ENCODE results near the gene ANKRD63.

Gene ANKRD63

DNA sequence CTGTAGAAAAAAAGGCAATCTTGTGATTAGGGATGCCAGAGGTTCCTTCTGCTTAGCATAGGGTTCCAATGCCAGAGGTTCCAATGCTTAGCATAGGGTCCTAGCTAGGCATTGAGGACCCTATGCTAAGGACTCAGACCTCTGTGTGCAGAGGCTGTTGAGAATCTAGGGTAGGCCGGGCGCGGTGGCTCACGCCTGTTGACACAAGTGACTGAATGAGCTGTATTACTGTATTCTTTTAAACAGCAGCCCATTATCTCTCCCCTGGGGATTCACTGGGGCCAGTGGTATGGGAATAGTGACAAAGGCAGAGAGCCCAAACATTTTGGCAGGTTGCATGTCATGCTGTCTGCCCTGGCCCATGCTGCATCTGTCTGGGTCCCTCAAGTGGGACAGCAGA lies 27.8 kb downstream of the ANKRD63 start:
- DNase-seq = no peak

DNA sequence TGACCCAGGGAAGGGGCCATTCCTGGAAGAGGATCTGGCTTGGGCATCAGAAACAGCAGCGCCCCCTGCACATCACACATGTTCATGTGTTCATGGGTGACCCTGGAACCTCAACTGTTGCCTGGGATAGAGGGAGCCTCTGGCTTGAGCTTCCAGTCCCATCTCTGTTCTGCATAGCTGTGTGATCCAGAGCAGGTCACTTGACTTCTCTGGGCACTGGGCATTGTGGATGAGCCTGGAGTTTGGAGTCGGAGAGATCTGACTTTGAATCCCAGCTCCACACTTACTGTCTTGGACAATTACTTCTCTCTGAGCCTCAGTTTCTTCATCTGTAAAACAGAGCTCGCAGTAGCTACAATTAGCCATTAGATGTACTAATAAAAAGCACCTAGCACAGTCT lies 28.4 kb downstream of the ANKRD63 start:
- no peak for DNase-seq

DNA sequence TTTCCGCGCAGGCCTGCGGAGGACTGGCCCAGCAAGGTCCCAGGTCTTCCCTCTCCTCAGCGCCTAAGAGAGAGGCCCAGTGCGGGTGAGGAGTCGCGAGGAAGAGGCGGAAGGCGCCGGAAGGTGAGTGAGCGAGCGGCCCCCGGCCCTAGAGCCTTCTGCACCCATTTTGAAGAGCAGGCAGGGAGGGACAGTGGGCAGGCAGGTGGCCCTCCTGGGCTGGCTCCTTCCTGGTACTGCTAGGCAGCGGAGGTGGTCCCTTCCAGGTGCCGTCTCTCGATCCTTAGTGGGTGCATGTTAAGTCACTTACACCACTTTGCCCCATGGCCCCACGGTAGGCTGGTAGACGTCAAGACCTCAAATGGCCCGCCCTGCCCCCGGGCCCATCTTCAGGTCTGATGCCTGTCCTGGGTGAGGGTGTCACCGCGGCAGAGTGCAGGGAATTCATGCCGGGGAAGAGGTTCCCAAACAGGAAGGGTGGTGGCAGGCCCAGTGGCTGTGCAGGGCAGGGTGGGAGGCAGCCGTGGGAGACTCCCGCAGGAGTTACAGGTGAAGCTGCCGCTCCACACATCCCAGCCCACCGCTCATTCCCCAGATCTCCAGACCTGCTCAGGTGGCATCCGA lies 29.6 kb downstream of the ANKRD63 start:
- peak; percentile 11 for DNase-seq

DNA sequence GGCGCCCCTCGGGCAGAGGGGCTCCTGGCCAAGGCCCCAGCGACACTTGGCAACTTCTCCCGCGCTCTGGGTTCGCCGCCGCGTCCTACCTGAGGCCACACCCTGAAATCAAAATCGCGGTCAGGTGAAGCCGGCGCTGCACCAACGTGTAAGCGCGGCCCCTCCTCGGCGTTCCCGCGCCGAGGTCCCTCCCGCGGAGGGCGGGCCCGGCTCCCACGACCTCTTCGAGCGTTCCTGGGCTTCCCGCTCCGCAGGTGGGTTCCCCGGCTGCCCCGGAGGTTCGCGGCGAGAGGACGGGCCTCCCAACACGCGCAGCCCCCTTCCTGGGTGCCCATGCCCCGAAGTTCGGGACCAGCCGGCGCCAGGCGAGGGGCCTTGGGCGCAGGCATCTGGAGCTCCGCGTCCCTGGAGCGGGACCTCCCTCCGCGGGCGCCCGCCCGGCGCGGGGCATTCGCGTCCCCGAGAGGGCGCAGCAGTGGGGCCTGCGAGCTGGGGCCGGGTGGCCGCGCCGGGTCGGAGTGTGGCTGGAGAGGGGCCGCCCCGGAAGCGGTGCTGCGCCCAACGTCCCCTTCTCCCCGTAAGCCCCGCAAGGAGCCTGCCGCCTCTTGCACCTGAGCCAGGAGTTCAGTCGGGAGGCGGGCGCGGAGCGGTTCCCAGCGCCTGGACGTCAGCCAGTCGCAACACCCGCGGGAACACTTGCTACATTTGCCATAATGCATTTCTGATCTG lies 30.3 kb downstream of the ANKRD63 start:
- no peak for DNase-seq

DNA sequence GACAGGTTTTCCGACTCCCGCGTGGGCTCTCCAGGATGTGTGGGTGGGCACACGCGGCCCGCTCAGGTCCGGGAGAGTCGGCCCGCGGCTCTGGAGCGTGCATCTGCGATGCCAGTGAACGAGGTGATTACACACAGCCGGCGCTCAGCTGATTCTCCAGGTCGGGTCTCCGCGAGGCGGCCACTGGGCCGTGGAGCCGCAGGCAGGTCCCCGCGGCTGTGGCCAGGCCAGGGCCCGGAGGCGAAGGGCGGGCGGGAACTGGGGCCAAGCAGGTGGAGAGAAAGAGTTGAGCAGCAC lies 30.8 kb downstream of the ANKRD63 start:
- DNase-seq = no peak

DNA sequence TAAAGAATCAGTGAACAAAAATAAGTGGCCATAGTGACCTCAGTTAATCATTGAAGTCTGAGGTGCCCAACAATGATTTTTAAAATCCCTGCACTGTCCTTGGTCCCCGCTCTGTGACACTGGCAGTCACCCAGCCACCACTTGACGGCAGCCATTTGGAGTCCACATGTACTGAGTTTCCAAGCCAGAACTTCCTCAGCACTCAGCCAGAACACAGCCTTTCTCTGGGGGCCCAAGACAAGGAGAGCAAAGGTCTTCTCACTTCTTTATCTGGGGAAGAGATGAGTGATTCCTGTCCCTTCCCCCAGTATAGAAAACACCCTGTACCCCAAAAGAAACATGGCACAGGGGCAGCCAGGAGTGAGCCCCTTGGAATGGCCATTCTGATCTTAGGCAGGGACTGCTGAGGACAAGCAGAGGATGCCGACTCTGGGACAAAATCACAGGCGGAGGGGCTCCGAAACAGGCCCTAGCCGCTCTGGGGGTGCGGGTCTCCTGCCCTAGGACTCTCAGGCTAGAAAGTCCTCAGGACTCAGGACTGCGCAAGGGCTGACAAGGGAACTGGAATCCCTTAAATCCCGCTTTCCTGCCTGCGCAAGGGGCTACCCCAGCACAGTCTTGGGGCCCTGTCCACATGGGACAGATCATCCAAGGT lies 31.3 kb downstream of the ANKRD63 start:
- no peak for DNase-seq

DNA sequence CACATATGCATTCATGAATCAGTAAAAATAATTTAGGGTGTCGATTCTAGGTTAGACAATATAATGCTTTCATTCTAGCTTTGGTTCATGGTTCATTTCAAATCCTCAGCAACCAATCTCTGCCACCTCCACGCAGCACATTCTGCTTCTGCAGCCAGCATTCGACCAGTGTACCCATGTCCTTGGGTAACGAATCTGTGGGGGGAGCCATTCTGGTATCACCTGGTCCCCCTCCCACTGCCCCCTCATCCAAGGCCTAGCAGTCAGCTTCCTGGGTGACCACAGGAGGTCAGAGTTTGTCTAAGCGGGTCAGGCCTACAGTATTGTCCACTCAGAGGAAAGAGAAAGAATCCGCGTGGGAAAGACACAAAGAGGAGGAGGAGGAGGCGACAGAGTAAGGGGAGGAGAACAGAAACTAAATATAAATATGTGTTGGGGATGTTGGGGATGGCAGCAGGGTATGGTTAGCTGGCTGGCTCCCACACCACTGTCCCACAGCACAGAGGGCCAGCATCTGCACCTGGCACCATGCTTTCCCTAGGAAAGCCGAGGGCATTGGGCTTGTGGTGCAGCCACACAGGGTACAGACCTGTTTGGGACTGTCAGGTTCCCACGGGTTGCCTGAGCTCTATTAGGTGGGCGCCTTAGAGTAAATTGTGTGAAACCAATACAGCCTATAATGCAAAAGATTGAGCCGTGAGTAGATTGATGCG lies 31.9 kb downstream of the ANKRD63 start:
- DNase-seq = no peak

DNA sequence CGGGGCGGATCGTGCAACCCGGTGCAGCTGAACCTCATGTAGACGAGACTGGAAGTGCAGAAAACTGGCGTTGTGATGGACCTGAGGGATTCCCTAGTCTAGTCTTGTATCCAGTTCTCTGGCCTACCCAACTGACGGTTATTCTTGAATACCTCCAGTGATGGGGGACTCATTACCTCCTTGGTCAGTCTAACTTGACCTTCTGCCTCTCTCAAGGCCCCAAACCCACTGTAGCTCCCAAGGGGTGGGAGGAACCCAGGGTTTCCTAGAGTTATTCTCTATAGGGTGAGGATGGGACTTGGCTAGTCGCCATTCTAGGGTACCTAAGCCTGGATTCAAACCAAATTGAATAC lies 32.6 kb downstream of the ANKRD63 start:
- no peak for DNase-seq

DNA sequence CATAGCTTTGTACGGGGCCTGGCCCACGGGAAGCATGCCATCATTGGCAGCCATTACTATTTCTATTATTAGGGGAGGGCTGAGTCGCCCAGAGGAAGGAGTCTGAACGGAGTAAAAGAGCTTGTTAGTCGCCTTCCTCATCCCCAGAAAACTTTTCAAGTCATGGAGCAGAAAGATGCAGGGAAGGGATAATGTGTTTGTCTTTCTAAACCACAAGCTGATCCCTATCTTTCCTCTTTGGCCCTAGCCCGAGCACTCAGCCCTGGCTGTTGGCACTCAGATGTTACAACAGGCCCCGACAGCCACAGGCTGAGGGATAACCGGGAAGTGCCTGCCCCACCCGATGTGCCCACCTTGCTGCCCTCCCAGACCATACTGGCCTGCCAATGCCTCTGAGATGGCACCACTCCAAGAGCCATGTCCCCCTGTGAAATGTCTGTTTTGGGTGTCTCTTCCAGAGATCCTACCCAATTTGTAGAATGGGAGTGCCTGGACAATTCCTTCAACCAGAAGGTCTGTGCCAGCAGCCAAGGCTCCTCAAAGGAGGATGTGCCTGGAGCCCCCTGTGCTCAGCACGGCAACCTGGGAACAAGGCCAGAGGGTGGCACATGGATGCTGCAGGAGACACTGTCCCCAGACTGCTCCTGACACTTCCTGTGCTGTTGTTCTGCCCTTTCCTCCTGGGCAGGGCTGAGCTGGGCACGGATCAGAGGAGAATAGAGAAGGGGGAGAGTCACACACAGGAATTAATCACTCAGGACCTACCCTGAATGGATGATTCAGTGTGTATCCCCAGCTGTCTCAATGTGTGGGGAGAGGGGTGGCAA lies 33.2 kb downstream of the ANKRD63 start:
- DNase-seq = no peak

DNA sequence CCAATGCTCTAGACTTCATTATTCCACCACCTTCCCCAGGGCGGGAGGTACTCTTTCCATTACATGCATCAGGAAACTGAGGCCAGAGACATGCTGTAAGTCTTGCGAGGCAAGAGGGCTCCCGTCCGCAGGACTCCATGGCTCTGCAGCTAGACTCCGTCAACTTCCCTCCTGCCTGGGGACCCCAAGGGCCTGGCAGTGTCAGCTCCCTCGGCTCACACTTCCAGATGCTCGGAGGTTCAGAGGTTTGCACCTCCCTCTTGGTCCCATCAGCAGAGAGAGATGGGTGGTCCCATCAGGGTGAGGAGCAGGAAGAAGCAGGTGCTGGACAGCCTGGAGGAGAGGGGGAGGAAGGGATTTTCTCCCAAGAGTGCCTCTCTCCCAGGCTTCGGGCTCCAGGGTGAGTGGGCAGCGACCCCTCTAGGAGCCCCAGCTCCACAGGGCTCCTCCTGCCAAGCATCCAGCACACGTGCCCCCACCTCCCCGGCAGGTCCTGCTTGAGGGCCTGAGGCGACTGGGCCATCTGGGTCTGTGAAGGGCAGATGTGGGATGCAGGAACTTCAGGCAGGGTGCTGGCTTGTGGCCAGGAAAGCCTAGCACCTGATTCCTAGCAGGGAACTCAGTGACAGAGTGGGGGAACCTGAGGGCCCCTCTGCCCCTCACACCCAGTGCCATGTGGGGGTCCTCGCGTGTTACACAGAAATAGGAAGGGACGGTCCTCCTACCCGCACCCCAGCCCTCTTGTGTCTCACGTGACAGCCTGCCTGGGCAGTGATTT lies 34.7 kb downstream of the ANKRD63 start:
- DNase-seq = no peak

DNA sequence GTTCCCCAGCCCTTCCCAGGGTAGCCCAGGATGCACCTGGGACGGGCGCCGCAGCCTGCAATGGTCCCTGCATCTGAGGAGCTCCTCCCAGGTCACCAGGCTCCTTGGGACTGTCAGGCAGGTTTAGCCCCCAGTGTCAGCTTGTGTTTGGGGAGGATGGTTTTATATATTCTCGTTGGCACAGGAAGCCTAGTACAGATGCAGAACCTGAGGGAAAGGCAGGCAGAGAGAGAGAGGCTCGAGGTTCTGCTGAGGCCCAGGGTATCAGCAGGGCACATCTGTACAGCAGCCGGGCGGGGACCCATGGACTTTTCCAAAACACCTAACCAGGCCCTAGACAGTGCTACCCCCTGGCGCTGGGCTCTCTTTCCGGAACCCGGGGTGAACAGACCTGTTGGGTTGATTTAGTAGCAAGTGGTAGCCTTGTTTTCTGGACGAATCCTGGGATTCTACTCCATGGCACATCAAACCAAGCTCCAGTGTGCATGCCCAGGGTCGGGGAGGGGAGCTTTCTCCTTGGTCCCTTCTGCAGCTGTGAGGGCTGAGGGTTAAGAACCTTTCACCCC lies 35.4 kb downstream of the ANKRD63 start:
- DNase-seq = no peak

DNA sequence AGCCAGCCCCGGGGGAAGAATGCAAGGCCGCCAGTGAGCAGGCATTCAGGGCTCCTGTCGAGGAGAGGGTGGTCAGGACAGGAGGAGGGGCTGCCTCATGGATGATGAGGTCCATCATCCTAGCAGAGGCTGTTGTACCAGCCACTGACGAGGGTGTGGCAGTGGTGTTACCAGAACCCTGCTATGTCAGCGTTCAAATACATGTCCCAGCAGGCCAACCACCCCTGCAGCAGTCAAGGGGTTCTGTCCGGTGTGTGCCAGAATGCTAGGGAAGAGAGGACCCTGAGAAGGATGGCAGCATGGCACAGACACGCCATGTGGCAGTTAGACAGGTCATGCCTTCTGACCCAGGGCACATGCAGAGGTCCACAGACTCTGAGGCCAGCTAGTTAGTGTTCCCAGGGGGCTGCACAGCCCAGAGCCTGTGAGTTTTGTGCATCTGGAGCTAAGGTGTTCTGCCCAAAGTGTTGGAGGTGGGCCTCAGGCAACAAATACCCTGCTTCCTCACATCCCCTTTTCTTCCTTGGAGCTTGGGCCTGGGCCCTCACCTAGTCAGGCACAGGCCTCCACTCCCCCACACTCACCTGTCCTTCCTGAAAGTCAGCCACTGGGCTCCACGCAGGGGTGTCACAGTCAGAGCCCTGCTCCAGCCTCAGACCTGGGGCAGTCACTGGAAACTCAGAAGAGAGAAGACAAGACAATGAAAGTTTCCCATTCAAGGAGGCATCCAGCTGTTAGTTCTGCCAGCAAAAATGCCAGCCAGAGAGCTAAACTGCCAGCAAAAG lies 36.2 kb downstream of the ANKRD63 start:
- no peak for DNase-seq

DNA sequence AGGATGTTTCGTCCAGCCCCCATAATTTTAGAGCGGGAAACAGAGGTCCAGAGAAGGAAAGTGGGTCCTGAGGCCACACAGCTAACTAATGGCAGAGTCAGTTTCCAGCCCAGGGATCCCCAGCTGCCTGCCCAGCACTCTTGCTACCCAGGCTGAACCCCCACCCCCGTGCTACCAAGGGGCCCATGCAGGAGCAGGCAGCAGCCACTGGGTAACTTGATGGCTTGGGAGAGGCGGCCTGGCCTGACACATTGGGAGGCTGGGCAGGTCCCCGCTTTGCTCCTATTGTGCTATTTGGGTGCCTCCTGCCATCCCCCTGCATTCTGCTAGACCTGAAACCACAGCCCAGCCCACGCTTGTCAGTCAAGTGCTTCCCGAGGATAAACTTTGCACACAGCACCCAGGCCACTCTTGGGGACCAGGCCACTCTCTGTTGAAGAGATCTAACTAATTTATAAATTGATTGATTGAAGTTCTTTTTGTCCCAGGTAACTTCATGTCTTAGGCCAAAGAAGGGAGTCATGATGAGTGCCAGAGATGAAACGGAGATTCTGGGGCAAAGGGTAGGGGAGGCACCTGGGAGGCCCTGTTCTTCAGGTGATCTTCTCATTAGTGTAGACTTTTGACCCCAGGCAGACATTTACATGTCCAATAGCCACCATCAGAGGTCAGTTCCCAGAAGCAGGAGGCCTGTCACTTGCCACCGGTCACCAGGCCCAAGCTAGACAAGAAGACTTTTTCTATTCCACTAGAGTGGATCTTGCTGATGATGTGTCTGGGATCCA lies 37.0 kb downstream of the ANKRD63 start:
- DNase-seq = no peak

DNA sequence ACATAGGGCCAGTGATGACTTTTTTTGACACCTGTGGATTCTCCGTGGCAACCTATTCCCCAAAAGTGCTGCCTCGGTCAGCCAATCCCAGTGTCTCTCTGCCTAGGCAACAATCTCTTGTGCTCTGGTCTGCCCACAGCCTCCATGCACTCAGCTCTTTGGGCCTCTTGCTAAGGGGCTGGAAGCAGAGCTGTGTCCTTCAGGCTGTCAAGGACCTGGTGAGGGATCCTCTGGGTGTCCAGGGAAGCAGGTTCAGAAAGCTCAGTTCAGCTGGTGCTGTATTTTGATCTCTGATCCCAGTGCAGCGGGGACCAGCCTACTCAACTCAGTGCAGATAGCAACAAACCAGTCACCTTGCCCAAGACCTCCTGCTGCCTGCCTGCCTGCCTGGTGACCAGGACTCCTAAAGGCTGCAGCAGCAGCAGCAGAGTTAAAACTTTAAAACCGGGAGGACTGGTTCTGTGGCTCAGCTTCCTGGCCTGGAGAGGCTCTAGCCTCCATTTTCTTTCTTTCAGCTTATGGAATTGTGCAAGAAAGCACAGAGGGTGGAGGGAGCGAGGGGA lies 37.8 kb downstream of the ANKRD63 start:
- DNase-seq = no peak

DNA sequence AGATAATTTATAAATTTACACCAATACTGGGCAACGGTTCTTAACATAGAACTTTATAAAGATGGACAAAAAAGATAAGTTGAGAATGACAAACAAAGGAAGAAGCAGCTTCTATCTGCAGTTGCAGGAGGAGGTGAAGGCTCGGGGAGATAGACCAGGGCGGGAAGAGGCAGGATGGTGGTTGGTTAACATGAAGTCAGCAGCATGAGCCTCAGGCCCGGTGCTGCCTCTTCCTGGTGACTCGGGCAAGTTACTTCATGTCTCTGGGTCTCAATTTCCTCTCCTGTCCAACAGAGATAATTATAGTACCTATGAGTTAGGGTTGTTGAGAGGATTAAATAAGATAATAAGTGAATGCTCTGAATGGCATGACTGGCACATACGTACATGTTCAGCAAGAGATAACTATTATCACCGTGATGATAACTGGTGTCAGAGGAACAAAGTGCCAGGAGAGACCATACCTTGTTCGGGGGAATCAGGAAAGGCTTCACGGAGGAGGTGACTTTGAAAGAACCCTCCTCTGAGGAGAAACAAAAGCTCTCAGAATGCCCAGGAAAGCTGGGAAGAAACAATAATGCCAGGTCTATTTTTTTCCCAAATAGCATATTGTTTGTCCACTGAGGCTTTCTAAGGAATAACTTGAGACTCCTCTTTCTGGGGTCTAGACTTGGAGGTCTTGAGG lies 39.6 kb downstream of the ANKRD63 start:
- DNase-seq = no peak

DNA sequence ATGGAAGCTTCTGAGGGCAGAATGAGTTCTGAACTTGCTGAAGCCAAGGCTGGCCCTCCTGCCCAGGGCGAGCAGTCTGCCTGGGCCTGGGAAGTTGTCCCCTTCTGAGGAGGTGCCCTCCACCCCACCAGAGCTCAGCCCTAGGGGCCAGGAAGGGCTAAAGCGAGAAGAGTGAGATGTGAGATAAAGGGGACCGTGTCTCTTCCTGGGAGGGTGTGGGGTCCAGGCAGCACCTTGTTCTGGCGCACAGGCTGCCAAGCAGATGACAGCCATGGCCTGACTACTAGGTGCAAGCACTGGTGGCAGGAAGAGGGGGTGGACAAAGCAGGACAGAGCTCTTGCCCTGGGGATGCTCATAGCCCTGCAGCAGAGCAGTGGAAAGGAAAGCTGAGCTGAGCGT lies 40.3 kb downstream of the ANKRD63 start:
- no peak for DNase-seq

DNA sequence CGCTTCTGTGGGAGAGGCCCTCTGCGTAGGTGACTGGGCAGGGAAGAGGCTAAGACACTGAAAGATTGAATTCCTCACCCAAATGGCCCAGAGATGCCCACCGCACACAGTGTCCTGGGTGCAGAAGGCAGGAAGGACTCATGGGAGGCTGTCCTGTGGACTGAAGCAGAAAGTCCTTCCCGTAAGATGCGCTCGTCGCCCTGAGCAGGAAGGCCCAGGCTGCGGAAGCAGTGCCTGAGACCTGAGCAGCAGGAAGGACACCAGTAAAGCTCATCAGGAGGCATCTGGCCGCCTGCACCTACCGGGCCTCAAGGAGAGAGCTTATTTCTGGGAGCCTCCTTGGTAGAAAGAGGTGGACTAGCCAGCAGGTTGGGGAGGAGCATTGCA lies 40.7 kb downstream of the ANKRD63 start:
- no peak for DNase-seq

DNA sequence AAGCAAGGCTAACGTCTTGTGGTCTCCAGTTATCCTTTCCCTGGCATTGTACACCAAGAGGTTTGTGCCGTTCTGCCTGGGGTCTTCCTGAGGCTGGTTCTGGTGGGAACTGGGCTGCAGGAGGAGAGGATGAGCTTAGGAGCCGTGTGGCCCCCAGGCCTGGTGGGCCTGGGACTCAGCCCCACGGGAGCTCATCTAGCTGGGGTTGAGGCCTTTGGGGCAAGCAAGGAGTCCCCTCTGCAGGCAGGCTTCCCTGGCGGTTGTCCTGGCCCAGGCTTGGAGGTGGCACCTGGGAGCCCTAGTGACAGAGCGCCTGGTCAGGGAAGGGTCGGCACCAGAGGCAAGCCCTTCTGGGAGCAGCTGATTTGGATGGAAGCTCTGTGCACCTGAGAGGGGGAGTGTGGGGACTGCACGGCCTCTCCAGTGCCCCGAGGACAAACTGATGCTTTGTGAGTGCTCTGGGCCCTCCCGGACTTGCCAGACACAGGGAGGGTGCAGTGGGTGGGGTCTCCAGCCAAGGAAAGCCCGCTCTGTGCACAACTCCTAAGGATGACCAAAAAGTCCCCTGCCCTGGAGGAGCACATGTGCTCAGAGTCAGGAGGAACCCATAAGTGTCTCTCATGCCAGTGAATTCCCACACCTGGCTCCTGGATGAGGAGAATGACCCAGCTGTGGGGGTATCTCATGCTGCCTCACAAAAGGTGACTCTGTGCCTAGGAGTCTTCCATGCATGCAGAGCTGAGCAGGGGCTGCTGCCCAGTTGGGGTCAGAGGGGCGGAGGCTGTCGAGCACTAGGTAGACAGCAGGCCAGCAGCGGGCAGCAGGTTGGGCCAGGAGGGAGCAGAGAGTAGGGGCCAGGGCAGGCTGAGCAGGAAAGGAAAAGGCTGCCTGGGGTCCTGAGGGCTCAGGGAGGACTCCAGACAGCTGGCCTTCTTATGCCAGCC lies 41.3 kb downstream of the ANKRD63 start:
- no peak for DNase-seq

Data from CD4-positive, alpha-beta T cell treated with Interleukin-12 subunit alpha and Interleukin-12 subunit beta, for 1 hour (primary cell).